ENCODE results near the gene IDI2.

DNA sequence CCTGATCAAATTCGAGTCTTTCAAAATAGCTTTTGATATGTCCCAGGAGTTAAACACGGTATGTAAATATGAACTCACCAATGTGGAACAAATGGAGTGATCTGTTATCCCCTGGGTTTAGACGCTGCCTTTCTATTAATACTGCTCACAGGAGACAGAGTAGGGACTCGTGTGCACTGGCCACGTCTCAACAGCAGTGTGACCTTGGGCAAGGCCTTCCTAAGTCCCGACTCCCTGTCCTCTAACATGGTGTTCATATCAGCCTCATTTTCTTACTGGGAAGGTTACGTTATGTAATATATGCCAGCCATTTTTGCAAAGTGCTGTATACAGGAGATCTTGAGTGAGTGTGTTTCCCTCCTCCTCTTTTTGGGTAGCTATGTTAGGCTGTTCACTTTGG, 32.4 kb upstream of the IDI2 start:
- TF ChIP-seq, protein P1, sequence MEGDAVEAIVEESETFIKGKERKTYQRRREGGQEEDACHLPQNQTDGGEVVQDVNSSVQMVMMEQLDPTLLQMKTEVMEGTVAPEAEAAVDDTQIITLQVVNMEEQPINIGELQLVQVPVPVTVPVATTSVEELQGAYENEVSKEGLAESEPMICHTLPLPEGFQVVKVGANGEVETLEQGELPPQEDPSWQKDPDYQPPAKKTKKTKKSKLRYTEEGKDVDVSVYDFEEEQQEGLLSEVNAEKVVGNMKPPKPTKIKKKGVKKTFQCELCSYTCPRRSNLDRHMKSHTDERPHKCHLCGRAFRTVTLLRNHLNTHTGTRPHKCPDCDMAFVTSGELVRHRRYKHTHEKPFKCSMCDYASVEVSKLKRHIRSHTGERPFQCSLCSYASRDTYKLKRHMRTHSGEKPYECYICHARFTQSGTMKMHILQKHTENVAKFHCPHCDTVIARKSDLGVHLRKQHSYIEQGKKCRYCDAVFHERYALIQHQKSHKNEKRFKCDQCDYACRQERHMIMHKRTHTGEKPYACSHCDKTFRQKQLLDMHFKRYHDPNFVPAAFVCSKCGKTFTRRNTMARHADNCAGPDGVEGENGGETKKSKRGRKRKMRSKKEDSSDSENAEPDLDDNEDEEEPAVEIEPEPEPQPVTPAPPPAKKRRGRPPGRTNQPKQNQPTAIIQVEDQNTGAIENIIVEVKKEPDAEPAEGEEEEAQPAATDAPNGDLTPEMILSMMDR (IDR thresholded peaks at IDR 0.05) = no peak
- no peak for TF ChIP-seq POLR2A (IDR thresholded peaks at IDR 0.05)

All from Peyer's patch (tissue), 4 donors.